NCI-H446 (cell line): ENCODE measurements around the gene TMEM151B.
"Not testable (repeated sequence)": the region's sequence is repeated elsewhere in the genome, so short reads cannot be mapped to it uniquely, and the experiment has no call there.

Experiments
- DNase-seq, 2 experiments: peaks; one replicate each; lab custom pipeline; 2025; lab: John Stamatoyannopoulos, UW

TMEM151B gene

GRCh38 chr6:44269921-44270525 lies at the start of gene TMEM151B:
Gene TMEM151B, plus strand, starts transcription at chr6:44270450. Its CDS starts 293 bp downstream, at chr6:44270743.
- no peak for DNase-seq

- no peak for DNase-seq
Observed at GRCh38 chr6:44220913-44221290, 49.3 kb upstream of the TMEM151B start.

- DNase-seq, result peak; percentile 91 to 96
Observed at GRCh38 chr6:44221291-44221960, 48.8 kb upstream of the TMEM151B start.

GRCh38 chr6:44221961-44222335 lies 48.3 kb upstream of the TMEM151B start:
- no peak for DNase-seq

GRCh38 chr6:44222486-44223318 lies 47.5 kb upstream of the TMEM151B start:
- no peak for DNase-seq

GRCh38 chr6:44223319-44224028 lies 46.8 kb upstream of the TMEM151B start, which contains the start of gene SLC29A1:
Gene SLC29A1, plus strand, starts transcription at chr6:44223595. Its CDS starts 3,719 bp downstream, at chr6:44227314.
- peak; percentile 11 to 73 for DNase-seq

GRCh38 chr6:44224029-44224964 lies 46.0 kb upstream of the TMEM151B start:
- peak in 1 of 2 experiments; percentile 17 for DNase-seq

- no peak for DNase-seq
Observed at GRCh38 chr6:44224965-44225305, 45.3 kb upstream of the TMEM151B start.

- DNase-seq, result no peak
Observed at GRCh38 chr6:44225579-44226325, 44.5 kb upstream of the TMEM151B start.

- DNase-seq, result no peak
Observed at GRCh38 chr6:44226368-44227147, 43.7 kb upstream of the TMEM151B start.

GRCh38 chr6:44227148-44227793 lies 43.0 kb upstream of the TMEM151B start:
- no peak for DNase-seq

GRCh38 chr6:44228031-44228430 lies 42.2 kb upstream of the TMEM151B start:
- no peak for DNase-seq

GRCh38 chr6:44228433-44228832 lies 41.8 kb upstream of the TMEM151B start:
- DNase-seq, result no peak

GRCh38 chr6:44228836-44229235 lies 41.4 kb upstream of the TMEM151B start:
- no peak for DNase-seq

GRCh38 chr6:44229376-44230033 lies 40.7 kb upstream of the TMEM151B start:
- no peak for DNase-seq

- DNase-seq, result no peak
Observed at GRCh38 chr6:44230034-44230675, 40.1 kb upstream of the TMEM151B start.

GRCh38 chr6:44231426-44231825 lies 38.8 kb upstream of the TMEM151B start:
- DNase-seq, result not testable (repeated sequence)
